ENCODE results near the gene CCDC14.

Gene CCDC14

DNA sequence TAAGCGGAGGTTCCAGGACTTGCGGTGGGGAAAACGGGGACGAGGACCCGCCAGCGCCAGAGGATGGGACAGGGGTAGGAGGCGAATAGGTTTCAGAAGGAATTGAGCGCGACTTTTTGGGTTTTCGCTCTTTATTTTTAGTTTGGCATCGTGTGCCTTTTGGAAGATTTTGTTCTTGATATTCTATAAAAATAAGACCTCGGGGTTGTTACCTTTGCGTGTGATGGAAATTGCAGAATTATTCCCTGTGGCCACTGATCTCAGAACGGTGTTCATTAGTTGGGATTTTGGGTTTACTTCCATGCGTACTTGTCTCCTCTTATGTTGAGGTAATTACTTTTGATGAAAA is 453 bp upstream of the CCDC14 start:
- no peak for DNase-seq

DNA sequence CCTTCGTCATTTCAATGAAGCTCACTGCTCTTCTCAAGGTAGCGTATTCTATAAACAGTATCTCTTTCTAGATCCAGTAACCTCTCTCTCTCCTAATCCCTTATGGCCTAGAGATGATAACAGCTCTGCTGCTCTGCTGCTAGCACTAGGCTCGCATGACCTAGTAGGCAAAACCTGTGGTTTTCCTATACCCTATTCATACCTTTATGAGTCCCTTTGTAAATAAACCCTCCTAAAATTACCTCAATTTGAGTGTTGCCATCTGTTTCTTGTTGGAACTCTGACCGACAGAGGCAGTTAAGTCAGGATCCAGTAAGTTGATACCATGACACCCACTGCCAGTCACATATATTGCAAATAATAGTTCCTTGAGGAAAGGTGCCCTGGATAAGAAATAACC is 7.3 kb downstream of the CCDC14 start:
- no peak for DNase-seq

DNA sequence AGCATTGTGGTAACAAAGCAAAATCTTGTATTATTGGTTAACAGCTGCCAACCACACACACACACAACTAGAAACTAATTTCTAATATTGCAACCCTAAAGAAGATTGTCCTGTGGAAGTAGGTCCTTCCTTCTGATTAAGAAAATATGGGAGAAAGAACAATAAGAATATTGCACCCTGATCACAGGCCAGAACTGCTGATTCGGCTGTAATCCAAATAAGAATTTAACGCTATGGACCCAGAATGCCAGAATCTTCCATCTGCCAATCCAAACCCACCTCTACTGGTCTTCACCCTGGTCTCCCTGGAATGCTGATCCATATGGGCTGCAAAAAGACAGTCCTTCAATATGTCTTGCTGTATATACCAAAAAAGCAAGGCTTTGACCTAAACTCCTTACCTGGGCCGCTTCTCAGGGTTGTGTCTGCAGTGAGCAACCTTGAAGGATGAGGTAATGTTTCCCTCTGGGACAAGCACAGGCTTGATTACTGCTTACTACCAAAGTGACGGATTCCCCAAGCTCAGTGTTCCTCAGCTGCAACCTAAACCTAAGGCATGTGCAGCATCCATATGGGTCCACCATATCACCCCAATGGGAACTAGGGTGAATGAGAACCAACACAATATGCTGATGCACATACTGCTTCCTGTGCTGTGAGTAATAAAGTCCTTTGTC is 8.0 kb downstream of the CCDC14 start:
- no peak for DNase-seq

DNA sequence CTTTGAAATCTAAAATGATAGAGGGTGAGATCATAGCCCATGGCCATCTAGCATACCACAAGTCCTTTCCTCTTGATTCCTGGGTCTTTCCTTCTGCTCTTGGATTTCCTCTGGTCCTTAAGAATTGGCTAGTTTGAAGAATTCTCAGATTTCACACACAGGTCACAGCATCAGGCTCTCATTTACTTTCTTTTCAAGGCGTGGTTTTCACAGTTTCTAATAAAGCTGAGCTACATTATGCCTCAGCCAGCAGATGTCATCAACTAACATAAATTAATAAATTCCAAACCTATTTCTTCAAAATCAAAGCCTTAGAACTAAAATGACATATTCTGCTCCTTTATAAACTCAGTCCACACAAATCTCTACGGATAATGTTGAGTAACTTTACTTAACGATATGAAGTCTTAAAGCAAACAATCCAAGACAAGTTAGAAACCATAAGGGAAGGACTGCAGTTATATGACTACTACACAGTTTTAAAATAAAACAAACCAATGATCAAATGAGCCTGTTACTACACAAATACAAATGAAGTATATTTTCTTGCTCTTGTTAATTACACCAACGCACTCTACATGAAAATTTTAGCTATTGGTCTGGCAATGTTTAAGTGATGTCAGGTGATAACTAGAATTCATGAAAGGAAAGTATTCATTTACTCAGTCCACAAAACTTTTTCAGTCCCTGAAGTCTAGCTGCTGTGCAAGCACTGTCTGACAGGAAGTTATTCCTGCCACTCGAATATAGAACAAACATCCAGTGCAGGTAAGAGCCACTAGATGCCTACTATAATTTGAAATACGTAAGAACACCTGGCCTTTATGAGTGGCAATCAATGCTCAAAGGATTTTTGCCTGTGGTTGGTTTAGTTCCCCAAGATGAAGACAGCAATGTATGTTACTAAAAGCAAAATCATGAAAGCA is 9.2 kb downstream of the CCDC14 start:
- DNase-seq, result no peak

DNA sequence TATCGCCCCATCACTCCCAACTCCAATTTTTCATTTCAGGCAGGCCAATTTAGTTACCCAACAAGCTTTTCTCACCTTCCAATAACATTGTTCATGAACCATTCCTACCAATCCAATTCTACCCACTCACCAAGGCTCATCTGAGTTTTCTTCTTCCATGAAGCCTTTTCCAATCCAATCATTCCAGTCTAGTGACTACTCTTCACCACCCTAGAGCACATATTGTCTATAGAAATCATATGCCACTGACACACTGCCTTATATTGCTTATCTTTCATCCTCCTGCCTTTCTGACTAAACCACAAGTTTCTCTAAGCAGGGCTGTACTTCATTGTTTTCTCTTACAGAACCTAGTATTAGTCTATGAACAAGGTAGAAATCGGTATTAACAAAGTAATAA is 11.4 kb downstream of the CCDC14 start:
- DNase-seq, result no peak

DNA sequence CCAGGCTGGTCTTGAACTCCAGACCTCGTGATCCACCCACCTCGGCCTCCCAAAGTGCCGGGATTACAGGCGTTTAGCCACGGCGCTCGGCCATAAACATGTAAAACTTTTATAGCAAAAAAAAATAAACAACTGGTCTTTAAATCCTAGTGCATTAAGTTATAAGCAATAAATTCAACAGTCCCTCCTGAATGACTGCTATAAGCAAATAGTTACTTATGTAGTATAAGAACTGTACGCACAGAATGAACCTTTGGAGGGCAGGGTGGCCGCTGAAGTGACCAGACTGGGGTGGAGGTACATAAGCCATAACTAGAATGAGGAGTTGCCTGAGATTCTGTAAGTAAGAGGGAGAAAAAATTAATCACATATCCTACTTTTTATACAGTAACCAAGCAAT is 12.6 kb downstream of the CCDC14 start:
- no peak for DNase-seq

DNA sequence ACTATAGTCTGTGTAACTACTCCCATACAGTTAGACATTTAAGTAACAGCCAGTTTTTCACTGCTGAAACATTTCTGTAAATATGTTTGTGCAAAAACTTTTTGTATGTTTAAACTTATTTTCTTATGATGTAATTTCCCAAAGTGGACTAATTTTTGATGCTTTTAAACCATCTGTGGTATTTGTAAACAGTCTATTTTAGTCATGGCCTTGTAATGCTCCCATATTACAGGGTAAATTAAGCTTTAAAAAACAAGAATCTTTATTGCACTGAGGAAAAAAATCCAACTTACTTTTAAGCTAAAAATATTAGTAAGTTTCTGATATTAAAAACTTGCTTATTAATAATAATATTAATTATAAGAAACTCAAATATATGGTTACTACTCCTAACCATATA is 13.5 kb downstream of the CCDC14 start:
- DNase-seq, result no peak

DNA sequence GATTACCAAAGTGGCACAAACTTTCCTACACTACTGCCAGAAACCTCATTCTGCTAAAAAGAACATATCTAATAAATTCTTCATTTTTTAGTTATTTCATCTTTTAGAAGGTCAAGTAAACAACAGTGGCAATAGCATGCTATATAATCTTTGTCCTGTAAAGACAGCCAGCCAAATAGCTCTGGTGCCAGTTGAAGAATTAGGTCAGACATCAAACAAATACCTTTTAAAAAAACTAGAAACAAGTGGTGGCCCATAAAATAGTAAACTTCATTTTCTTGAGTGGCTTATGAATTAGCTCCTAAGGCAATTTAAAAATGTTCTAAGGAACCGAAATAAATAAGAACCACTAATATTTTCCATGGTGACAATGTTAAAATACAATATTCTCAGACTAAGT is 19.5 kb downstream of the CCDC14 start:
- no peak for DNase-seq

DNA sequence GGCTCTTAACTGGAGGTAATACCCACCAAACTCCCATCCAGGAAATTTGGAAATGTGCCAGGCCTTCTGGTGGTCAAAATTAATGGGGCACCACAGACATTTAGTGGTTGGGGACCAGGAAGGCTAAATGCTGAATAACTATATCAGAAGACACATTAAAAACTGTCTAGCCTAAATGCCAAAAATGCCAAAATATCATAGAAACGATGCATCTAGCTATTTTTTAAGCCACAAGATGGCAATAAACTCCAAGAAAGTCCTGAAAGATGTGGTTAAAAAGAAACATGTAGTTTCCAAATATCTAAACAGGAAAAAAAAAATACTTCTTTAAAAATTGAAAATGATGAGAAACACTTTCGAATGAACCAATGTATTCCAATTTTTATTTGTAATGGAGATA is 19.9 kb downstream of the CCDC14 start:
- DNase-seq, result no peak

DNA sequence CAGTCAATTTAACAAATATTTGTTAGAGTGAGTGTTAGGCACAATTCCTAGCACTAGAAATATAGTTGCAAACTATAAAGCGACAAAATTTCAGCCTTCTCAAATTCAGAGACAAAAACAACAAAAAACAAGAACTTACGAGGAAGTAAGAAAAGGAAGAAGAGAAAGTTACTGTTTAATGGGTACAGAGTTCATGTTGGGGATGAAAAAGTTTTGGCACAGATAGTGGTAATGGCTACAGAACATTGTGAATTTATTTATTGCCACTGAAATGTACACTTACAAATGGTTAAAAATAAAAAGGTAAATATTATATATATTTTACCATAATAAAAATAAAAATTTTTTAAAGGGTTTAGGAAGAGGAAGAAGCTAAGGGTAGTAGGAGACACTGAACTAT is 21.3 kb downstream of the CCDC14 start:
- DNase-seq, result no peak

DNA sequence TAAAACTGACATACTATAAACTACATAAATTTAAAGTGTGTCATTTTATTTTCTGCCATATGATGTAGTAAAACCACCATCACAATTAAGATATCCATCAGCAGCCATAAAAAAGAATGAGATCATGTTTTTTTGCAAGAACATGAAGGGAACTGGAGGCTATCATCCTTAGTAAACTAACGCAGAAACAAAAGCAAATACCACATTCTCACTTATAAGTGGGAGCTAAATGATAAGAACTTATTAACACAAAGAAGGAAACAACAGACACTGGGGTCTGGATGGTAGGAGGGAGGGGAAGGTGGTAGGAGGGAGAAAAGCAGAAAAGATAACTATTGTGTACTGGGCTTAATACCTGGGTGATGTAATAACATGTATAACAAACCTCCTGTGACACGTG is 24.6 kb downstream of the CCDC14 start:
- DNase-seq, result no peak

DNA sequence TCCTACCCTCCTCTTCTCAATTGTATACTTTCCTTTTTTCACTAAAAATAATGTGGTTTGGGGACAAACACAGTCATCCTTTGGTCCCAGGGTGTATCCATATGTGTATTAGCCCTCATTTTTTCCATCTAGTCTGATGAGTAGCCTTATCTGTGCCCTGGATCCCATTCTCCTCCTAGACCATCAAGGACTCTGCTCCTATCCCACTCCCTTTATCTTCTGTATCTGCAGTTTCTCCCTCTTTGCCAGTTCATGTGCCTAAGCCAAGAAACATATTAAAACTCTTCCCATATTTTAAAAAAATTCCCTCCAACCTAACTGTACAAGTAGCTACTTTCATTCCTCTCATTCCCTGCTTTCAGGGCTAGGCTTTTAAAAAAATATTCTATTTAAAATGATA is 25.2 kb downstream of the CCDC14 start:
- DNase-seq, result no peak

DNA sequence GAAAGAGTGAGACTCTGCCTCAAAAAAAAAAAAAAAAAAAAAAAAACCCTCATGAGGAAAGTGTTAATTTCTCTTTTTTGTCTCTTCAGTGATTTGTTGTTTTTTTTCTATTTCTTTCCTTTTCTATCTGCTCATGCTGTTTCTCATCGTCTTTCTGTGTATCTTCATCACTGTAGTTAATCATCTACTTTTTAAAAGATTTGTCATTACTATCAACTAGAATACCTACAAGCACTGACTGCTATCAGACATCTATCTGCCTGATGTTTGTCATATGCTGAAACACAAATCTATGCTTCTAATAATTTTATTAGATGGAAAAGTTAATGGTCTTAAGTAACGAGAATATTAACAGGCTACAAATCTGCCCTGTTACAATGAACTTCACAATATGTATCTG is 26.8 kb downstream of the CCDC14 start:
- no peak for DNase-seq

DNA sequence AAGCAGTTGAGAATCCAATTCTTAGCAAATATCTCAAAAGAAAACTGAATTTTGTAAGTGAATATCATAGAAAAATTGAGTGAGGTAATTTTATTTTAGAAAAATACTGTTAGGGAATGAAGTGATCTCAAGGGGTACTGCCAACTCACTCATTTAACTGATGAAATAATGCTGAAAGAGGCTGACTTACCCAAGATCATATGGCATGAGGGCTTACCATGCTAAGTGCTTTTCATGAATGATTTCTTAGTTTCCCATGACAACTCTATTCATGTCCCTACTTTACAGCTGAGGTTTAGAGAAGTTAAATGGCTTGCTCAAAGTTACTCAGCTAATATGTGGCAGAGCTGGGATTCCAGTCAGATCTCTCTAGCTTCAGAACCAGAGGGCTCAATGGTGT is 30.6 kb downstream of the CCDC14 start:
- no peak for DNase-seq

DNA sequence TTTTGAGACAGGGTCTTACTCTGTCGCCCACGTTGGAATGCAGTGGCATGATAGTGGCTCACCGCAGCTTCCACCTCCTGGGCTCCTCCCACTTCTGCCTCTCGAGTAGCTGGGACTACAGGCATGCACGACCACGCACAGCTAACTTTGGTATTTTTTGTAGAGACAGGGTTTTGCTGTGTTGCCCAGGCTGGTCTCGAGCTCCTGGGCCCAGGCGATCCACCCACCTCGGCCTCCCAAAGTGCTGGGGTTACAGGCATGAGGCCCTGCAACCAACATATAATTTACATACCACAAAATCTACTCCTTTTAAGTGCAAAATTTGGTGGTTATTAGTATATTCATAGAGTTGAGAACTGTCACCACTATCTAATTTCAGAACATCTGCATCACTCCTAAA is 31.7 kb downstream of the CCDC14 start:
- no peak for DNase-seq

DNA sequence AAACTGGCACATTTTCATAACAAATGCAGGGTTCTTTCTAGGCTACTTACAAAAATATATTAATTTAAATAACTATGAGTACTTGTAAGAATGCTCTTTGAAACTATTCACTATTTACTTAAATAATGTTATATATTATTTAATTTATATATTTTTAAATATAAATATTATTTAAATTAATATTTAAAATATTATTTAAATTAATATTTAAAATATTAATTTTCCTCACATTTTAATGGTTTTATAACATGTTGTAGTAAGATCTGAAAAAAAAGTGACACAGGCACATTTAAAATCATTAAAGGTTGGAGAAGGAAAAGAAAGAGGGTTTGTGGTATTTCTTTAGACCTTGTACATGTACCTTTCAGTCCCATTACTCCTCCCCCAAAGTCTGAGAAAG is 34.6 kb downstream of the CCDC14 start:
- no peak for DNase-seq

DNA sequence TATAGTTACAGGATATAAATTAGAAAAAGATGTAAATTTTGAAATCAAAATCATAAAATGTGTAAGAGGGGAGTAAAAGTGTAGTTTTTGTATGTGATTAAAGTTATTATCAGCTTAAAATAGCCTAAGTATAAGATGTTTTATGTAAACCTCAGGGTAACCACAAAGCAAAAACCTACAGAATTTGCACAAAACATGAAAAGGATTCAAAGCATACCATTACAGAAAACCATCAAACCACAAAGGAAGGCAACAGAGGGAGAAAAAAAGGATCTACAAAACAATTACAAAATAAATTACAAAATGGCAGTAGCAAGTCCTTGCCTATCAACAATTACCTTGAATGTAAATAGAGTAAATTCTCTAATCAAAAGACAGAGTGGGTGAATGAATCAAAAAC is 40.2 kb downstream of the CCDC14 start:
- DNase-seq, result no peak

DNA sequence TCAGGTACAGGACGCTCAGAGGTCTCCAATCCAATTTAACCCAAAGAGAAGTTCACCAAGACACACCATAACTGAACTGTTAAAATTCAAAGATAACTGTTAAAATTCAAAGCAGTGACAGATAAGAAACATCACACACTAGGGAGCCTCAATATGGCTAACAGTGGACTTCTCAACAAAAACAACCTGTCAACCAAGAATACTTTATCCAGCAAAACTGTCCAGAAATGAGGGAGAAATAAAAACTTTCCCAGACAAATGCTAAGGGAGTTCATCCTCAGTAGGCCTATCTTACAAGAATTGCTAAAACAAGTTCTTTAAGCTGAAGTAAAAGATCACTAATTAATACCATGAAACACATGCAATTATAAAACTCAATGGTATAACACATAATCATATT is 40.6 kb downstream of the CCDC14 start:
- DNase-seq, result no peak

DNA sequence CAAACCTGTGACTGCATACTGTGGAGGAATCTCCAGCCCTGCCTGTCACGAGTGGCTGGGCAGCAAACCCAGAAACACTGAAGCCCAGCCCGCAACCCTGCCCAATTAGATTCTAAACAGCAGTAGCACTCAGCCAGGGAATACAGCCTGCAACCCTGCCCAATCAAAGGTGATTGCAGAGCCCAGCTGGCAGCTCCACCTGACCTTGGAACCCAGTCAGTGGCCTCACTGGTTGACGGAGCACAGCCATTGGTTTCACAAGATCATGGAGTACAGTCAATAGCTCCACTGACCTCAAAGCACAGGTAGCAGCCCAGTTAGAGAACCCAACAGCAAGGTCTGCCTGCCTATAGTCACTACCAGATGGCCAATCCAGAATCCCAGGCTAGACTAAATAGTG is 41.7 kb downstream of the CCDC14 start:
- DNase-seq, result no peak

DNA sequence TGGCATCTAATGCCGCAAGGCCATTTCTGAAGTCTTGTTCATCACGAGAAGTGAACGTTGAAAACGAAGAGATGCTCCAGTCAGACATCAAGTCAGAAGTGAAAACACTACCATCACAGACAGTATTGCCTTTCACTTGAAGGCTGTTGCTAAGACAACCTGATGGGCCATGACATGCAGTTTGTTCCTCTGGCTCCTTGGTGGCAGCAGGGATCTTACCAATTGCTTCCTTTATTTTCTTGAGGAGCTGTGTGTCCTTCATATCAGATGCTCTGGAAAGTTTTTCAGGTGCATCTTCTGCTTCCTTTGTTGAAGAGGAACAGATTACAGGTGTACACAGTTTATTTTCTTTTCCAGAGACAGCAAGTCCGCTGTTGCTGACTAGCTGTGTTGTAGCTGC is 46.2 kb downstream of the CCDC14 start:
- DNase-seq, result no peak

DNA sequence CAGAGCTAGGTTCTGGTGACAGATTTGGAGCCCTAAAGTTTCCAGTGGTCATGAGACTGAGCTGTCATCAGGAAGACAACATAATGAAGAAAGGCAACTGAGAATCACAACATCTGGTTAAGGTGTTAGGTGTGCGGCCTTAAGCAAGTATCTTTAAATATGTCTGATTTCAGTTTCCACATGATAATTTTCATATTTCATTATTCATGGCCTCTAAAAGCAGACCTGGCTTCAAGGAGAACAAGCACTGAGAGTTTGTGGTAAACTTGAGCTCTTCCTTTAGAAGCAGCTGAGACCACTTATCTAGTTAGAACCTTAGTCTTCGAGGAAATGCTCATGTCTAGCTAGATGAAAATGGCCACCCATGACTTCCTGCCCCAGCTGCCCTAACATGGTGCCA is 51.2 kb downstream of the CCDC14 start:
- no peak for DNase-seq

DNA sequence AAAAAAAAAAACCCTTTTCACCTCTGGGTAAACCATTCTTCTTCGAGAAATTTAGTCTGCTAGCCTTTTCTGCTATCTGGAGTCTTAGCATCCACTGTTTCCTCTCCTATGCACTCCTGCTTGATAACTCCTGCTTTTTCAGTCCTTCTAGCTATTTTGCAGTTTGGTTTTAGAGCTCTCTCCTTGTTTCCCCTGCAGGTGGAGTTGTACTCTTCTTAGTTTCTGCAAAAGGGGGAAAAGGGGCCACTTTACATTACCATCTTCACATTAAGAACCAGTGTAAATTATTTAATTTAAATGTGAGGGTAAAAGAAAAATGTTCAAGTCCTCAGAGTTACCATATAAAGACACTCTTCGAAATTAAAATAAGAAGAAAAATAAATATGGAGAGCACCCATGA is 53.3 kb downstream of the CCDC14 start:
- DNase-seq, result no peak

DNA sequence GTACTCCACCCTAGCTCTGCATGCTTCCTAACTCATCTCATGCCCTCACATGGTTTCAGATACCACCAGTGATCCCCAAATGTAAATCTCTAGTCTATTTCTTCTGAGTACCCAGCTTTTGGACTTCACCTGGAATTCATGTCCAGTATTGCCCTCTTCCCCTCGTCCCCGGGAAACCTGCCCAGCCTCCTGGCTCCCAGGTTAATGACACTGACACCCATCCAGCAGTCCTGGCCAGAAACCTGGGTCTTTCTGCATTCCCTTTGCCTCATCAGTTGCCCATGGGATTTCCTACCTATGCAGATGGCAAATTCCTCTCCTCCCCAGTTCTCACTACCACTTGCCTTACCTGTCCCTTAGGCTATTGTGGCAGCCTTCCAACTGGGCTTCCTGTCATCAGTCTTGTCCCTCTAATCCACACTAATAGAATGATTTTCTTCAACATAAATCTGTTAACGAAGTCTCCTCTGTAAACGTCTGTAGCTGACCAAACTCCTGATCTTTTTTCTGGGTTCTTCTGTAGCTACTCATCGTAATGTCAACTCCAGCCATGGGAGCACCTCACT is 61.6 kb downstream of the CCDC14 start:
- no peak for DNase-seq

DNA sequence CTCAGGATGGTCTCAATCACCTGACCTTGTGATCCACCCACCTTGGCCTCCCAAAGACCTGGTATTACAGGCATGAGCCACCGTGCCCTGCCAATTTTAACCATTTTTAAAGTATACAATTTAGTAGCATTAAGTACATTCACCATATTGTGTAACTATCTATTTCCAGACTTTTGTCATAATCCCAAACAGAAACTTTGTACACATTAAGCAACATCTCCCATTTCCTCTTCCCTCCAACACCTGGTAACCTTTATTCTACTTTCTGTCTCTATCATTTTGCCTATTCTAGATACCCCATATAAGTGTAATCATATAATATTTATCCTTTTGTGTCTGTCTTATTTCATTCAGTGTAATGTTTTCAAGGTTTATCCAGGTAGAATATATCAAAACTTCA is 68.0 kb downstream of the CCDC14 start:
- DNase-seq, result no peak

Measured in central memory CD4-positive, alpha-beta T cell (primary cell).